Measurements from ENCODE around the gene TEX54.
A peak's percentile ranks its signal among the peaks of the same experiment; 100 is the strongest.
"Not testable (repeated sequence)": the region's sequence is repeated elsewhere in the genome, so short reads cannot be mapped to it uniquely, and the experiment has no call there.

The TEX54 gene

GRCh38 chr11:62830904-62831519 lies 1.6 kb downstream of the TEX54 start:
- DNase-seq, result no peak

DNA sequence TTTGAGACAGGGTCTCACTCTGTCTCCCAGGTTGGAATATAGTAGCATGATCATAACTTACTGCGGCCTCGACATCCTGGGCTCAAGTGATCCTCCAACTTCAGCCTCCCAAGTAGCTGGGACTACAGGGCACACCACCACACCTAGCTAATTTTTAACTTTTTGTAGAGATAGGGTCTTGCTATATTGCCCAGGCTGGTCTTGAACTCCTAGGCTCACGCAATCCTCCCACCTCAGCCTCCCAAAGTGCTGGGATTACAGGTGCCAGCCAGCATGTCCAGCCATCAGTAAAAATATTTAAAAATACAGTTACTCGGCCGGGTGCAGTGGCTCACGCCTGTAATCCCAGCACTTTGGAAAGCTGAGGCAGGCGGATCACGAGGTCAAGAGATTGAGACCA lies 4.5 kb downstream of the TEX54 start:
- not testable (repeated sequence) for DNase-seq

DNA sequence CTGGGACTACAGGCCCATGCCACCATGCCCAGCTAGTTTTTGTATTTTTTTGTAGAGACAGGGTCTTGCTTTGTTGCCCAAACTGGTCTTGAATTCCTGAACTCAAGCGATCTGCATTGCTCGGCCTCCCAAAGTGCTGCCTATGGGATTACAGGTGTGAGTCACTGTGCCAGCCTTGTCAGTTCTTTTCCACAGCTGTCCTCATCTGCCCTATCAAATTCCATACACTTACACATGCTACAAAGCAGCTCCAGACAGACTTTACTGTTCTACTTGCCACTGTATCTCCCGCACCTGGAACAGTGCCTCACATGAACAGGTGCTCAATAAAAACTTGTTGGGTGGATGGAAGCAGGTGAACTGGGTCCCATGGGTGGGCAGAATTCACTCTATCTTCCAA lies 9.0 kb downstream of the TEX54 start:
- no peak for DNase-seq

DNA sequence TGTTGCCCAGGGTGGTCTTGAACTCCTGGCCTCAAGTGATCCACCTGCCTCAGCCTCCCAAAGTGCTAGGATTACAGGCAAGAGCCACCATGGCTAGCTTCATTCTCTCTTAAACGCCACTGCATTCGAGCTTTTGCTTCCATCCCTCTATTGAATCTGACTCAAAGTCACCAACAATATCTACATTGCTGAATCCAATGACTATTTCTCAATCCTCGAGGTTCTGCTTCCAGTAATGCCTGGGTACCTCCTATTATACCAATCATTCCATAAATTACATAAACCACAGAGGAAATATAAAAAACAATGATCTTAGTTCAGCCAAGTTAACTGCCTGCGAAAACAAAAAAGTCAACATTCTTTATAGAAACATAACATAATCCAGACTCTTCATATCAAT lies 15.5 kb downstream of the TEX54 start:
- no peak for DNase-seq

DNA sequence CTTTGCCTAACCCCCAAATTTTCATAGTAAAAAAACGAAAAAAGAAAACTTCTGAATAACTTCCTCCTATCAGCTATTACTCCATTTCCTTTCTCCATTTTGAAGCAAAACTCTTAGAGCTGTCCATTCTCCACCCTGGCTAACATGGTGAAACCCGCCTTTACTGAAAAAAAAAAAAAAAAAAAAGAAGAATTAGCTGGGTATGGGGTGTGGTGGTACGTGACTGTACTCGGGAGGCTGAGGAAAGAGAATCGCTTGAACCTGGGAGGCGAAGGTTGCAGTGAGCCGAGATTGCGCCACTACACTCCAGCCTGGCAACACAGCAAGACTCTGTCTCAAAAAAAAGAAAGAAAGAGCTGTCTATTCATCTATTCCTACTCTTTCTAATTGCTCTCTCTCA lies 16.1 kb downstream of the TEX54 start:
- no peak for DNase-seq

GRCh38 chr11:62811659-62812058 lies 21.0 kb downstream of the TEX54 start:
- no peak for DNase-seq

- DNase-seq, result no peak
Measured at GRCh38 chr11:62810748-62811147, 21.9 kb downstream of the TEX54 start.

DNA sequence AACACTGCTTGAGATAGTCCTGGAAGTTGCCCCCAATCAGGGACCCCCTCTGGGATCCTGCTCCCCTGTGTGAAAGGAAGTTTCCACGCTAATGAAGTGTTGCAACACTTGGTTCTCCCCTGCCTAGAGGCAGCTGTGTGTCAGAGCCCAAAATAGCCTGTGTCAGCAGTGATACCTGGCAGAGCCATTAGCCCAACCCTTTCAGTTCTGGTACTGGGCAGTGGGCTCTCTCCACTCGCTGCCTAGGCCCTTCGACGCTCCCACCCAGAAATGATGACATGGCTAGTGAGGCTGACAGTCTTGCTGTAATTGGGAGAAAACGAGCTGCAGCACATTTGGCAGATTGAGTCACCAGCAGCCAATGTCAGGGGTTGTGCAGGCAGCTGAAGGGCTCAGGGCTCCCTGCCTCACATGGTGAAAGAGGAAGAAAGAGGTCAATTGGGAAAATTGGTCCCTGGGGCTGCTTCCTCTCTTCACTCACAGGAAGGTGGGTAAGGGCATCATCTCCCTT lies 26.0 kb downstream of the TEX54 start:
- DNase-seq, result no peak

DNA sequence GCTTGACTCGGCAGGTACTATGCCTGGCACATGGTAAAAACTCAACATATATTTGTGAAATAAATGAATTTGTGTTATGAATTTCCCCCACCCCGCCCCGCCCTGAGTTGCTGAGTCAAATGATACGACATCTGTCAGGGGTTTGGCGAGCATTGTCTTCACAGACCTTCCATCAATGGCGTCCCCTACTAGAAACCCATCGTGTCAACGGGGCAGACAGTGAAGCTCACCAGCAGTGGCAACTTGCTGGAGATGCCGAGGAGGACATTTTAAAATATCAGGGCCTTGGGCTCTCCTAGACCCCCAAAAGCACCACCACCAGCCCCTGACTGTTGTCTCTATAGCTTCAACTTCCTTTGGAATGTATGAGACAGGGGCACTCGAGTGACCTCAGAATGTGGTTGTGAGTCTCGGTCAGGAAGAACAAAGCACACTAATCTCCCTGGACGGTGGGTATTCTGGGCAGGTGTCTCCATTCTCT lies 26.6 kb downstream of the TEX54 start:
- no peak for DNase-seq

DNA sequence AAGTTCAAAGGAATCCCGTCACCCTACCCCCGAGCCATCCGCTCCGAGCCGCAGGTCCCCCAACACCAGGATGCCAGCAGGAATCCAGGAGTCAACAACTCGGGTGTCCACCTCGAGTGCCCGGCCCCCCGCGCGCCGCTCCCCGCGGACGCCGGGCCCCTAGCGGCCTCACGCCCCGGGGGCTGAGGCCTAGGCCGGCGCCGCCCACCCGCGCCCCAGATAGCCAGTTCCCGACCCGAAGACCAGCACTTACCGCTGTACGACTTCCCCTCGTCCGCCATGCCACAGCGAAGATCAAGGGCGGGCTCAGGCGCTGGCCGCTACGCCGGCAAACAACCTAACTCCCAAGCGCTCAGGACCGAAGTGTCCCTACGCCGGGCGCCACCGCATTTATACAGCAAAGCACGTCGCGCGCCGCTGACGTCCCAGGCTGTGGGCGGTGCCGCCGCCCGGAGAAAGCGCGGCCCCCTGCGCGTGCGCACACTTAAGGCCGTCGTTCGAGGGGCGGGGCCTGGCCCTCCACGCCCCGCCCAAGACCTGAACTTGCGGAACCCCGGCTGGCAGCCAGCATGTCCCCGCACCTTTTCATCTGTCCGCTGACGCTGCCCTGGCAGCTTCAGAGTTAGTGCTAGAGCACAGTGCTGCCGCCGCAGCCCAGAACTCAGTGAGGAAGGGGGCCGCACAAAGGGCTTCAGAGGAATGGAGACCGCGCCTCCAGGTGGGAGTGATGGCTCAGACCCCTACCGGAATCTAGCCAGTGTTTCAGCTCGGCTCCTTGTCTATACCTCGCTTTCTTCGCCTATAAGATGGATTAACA lies 27.4 kb downstream of the TEX54 start, which contains the start of gene NXF1:
Gene NXF1, minus strand, starts transcription at position 365 of the 817 bp plus-strand sequence. Its CDS starts 84 bp downstream, at position 281.
- peak; percentile 44 for DNase-seq

DNA sequence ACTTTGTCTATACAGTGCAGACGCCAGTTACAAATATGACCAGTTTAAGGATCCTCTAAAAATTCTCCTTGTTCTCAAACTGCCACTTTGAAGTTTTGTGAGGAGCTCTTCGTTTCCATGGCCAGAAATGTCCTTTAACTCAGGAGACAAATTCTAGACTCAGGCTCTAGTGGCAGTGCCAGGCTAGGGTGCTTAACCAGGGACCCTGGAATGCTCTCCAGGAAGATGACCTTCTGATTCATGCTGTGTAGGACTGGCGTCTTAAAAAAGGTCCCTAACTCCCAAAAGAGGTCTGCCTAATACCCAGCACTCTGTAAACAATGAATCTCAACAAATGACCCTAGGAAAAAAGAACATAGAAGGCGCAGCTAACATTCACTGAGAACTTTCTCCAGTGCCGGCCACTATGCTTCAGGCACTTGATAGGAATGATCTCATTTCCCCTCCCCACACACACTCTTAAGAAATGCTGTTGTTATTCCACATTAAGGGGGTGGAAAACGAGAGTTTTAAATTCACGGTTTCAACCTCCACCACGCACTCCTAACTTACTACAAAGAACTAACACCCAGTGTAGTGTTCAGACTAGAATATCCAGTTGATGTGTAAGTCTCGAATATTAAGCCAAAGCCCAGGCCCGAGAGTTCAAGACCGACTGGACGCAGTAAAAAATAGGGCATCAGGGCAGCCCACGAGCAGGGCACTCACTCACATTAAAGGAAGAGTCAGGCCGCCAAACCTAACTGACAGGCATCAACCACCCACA lies 28.1 kb downstream of the TEX54 start:
- no peak for DNase-seq

DNA sequence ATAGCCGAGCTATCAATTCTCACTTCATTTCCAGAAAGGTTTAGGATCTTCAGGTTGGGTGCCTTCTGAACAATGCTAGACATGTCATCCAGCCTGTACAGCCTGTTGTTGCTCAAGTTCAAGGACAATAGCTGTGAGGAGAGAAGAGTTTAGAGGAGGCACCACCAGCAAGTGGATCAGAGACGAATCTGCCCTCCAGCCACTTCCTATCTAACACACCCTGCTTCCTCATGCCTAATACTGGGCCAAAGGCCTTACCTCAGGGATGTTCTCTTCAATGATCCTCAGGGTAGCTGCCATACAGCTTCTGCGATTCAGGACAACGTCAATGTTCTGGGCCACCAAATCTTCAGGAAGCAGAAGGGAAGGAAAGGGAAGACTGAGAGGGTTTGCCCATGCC lies 31.6 kb downstream of the TEX54 start:
- no peak for DNase-seq

DNA sequence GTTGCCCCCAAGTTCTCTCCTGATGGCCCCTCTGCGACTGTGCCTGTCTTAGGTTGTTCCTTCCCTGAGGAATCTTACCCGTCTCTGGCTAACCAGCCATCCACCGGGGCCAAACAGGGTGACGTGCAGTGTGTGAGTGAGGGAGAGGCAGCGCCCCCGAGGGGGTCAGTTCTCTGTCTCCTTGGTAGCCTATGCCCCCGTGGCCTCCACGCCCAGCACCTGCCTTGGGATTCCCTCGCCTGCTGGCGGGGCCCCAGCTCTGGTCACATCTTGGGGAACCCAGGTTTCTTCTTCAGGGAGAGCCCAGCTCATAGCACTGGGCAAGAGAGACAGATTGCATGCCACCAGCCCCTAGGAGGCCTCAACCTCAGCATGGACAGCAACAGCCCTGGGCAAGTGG lies 33.2 kb downstream of the TEX54 start:
- DNase-seq, result no peak

- no peak for DNase-seq
Measured at GRCh38 chr11:62796281-62796680, 36.4 kb downstream of the TEX54 start.

DNA sequence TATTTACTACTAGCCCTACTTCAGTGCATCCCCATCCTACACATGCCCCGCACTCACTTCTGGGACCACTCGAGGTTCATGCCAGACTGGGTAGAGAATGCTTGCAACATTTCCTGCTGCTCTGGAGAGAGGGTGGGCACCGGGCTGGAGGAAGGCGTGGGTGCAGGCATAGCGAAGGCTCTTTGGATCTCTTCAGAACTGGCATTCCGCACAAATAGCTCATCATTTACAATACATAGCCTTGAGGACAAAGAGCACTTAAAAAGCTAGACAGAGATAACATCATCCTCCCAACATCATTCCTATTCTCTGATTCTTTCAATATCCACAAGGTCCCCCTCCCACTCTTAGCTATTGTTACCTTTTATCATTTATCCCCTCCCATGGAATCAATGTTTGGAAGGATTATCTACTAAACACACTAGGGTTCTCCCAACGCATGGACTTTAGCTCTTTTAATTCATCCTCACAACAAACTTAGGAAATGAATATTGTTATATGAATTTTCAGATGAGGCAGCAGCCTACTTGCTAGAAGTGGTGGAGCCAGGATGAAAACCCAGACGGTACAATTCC lies 38.4 kb downstream of the TEX54 start:
- DNase-seq, result no peak

DNA sequence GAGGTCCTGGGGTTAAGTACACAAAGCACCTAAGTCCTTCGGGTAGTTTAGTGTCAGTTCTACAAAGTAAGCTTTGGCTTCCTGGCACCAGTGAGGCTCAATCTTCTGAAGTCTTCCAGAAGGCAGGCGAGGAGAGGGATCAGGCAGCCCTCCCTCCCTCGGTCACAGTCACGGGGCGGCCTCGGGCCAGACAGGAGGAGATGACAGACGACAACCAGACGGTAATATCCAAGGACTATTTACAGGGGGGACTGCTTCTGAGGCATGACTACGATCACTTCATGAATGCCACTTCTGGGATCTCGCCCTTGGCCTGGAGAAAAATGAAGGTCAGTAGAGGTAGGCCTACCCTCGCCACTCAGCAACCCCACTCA lies 40.5 kb downstream of the TEX54 start:
- DNase-seq, result no peak

- DNase-seq, result peak; percentile 27
Measured at GRCh38 chr11:62791501-62792201, 41.0 kb downstream of the TEX54 start, which contains the start of gene TMEM223. Gene TMEM223, minus strand, starts transcription at chr11:62792006. Its CDS starts 12 bp downstream, at chr11:62791994.

DNA sequence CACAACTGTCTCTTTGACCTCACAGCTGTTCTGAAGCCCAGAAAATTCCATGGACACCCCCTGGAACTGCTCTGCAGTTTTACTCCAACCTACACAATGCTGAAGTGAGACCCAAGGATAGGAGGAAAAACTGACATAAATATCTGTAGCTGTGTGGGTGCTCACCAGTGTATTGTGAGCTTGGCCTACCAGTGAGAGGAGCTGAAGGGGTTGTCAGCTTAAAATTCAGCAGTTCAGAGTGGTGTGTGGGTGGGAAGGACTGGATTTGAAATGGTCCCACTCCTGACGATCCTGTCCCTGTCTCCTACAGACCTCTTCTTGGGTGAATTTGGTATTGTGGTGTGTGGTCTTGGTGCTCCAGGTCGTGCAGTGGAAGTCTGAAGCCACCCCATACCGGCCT lies 43.1 kb downstream of the TEX54 start:
- DNase-seq, result no peak

GRCh38 chr11:62788991-62789390 lies 43.6 kb downstream of the TEX54 start:
- no peak for DNase-seq

GRCh38 chr11:62787005-62787759 lies 45.5 kb downstream of the TEX54 start, which contains the start of gene TMEM179B:
Gene TMEM179B, plus strand, starts transcription at chr11:62787402. Its CDS starts 30 bp downstream, at chr11:62787432.
- peak; percentile 80 for DNase-seq

GRCh38 chr11:62786318-62787004 lies 46.2 kb downstream of the TEX54 start:
- DNase-seq, result peak; percentile 8
